GM18870 (cell line): ENCODE data around the gene OR14K1.
"Not testable (repeated sequence)": the region's sequence is repeated elsewhere in the genome, so short reads cannot be mapped to it uniquely, and the experiment has no call there.

Experiments
- ATAC-seq: cut with Tn5 transposase; IDR thresholded peaks from one replicate; pipeline ENCODE4 v1.9.1; 2021; ENCODE audit warnings: moderate library complexity; ENCODE audit not compliant: unreplicated experiment

The OR14K1 gene

DNA sequence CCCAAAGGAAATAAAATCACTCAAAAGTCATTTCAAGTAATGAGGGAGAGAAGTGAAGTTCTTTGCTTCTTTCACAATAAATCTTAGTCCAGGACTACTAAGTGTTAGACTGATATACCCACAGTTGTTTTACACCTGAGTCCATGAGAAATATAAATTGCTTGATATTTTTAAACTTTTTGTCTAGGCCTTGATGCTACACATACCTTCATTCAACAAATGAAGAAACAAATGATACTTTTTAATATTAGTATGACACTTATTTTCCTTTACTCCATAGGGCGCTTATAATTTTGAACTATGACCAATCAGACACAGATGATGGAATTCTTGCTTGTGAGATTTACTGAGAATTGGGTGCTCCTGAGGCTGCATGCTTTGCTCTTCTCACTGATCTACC, at the start of gene OR14K1:
OR14K1 (plus strand) TSS at position 301 of the 400 bp plus-strand sequence; CDS start at position 301, 0 bp downstream.
- no peak for ATAC-seq

GRCh38 chr1:247701338-247701737, 37.1 kb upstream of the OR14K1 start:
- no peak for ATAC-seq

- not testable (repeated sequence) for ATAC-seq
These were observed 27.7 kb upstream of the OR14K1 start for GRCh38 chr1:247710681-247711080.

DNA sequence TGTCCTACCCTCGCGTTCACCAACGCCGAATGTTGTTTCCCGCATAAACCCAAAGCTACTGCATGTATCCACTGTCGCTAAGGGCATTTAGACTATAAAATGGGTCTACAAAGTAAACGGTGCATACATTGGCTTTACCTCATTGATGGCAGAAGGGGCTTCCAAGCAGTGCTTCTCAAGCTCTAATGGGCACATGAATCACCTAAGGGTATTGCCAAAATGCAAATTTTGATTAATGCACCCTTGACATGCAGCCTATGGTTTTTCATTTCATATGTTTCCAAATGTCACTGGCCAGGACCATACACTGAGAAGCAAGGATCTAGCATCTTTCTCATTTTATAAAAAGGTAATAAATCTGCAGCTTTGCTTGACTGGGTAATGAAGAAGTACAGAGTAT, 24.7 kb upstream of the OR14K1 start:
- no peak for ATAC-seq

GRCh38 chr1:247716546-247716945, 21.9 kb upstream of the OR14K1 start, which contains the start of gene OR6F1:
Gene OR6F1, minus strand, starts transcription at chr1:247716646. Its CDS starts 3,891 bp downstream, at chr1:247712755.
- no peak for ATAC-seq

DNA sequence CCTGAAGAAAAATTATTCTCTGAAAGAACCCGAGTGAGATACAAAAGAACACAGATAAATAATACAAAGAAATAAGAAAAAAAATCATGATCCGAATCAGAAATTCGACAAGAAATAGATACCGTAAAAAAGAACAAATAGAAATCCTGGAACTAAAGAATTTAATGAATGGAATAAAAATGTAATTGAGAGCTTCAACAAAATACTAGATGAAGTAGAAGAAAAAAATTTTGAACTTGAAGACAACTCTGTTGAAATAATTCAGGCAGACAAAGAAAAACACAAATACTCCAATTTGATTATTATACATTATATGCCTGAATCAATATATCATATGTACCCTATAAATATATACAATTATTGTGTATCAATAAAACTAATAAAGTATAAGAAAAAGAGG, 17.2 kb upstream of the OR14K1 start:
- no peak for ATAC-seq

DNA sequence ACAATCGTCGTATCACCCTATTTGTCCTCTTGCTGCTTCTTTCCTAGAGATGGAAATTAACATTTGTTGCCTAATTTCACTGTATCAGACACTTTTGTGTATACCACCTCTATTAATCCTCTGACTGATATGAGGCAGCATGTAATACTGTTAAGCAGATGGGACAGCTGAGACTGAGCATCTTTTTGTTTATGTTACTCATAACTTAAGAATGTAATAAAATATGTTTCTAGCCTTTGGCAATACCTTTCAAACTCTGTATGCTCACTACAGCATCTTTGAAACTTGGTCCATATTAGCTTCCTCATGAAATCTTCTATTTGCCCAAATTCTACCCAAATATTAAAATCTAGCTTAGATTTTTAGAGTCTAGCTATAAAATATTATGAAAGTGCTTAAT, 2.3 kb downstream of the OR14K1 start:
- no peak for ATAC-seq

DNA sequence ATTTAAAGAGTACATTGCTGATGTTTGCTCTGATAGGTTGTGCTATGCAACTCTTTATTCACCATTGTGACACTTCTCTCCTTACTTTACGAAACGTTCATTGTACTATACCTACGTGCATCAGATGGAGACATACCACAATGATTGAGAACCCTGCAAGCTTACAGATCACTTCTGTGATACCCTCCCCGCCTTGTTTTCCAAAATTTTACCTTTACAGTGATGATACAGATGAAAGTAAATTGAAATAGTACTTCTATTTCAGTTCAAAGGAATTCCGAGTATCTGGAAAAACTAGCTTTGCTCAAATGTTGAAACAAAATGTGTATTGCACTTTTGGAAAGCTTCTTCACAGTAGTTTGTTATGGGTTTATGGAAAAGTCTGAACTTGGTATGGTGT, 3.3 kb downstream of the OR14K1 start:
- no peak for ATAC-seq

DNA sequence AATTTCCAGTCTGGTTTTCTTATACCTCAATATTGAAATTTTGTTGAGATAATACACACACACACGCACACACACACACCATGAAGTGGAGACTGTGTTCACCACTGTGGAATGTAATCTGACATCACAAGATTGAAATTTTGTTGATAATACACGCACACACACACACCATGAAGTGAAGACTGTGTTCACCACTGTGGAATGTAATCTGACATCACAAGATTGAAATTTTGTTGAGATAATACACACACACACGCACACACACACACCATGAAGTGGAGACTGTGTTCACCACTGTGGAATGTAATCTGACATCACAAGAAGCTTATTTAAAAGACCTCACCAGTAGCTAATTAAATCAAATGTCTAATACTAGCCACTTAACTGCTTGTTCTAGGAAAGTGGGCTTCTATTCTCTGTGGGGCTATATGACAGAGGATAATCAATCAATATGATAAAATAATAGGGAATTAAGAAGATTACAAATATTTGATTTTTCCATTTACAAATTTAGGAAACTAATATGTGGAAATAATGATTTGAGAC, 3.9 kb downstream of the OR14K1 start:
- ATAC-seq, result not testable (repeated sequence)

DNA sequence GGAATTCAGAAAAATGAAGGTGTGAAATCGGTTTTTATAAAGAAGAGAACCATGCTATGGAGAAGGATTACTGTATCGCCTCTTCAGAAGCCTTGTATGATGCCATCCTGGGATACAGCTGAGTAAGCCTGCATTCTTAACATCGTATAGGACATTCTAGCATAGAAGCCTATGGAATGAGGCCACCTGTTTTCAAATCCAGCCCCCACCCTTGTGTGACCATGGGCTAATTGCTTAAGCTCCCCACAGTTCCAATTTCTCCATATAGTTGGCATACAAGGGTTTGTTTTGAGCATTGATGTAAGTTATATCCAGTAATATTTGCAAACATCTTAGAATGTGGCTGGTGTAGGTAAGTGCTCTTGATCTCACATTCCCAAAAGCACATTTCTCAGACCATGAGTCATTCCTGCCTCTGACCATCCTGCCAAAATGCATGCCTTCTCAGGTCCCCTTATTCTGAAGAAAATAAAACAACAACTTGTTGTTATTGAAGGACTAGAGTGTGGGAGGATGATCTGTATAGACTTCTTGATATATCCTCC, 8.0 kb downstream of the OR14K1 start:
- no peak for ATAC-seq

DNA sequence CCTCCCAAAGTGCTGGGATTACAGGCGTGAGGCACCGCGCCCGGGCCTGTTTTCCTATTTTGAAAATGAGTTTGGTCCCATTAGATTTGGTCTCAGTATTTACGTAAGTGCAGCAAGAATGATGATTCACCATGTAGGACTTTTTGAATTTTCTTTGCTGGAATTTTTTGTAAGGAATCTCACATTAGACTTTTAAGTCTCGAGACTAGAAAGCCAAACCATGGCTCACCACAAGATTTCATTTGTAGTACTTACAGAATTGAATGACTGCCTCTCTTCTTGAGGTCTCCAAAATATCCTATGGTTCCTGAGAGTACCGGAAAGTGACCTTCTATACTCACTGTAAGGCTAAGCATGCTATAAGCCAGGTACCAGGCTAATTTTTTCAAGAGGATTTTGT, 9.2 kb downstream of the OR14K1 start:
- ATAC-seq, result no peak

DNA sequence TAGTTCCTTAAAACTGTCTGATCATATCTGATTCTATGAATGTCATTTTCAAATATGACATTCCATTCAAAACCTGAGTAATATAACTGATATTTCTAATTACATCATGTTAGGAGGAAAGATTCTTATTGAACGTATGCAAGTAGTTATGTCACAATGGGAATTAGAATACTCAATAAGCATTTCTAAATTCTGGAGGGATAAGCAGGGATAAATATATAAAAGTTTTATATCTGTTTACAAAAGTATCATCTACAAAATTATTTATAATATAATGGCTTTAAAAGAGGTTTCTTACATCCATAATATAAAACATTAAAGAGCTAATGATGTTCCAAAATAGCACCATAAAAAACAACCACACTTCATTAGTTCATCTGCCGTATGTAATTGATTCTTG, 9.6 kb downstream of the OR14K1 start, which contains the start of gene OR14A2:
OR14A2 (minus strand) TSS at position 101 of the 400 bp plus-strand sequence.
- no peak for ATAC-seq

- no peak for ATAC-seq
These were observed 11.5 kb downstream of the OR14K1 start for GRCh38 chr1:247749870-247750269.

GRCh38 chr1:247754311-247754710, 15.9 kb downstream of the OR14K1 start:
- not testable (repeated sequence) for ATAC-seq

DNA sequence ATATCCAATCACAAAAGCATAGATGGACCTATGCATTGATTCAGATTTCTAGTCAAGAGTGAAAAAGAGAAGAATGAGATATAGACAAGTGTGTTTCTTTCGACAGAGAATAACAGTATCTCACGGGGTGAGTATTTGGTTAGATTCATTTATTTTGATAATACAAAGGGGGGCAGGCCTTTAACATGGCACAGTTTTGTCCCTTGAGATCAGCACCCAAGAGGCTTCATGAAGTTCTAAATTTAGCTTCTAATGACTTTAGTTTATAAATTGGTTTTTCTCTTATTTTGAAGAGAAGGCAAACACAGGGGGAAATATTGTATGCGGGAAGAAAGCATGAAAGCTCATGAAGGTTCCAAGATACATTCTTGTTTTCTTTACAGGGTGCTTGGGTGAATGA, 22.0 kb downstream of the OR14K1 start, which contains the start of gene OR1C1:
OR1C1 (minus strand) TSS at position 101 of the 400 bp plus-strand sequence. CDS start 2,150 bp downstream, outside the sequence.
- ATAC-seq, result no peak

DNA sequence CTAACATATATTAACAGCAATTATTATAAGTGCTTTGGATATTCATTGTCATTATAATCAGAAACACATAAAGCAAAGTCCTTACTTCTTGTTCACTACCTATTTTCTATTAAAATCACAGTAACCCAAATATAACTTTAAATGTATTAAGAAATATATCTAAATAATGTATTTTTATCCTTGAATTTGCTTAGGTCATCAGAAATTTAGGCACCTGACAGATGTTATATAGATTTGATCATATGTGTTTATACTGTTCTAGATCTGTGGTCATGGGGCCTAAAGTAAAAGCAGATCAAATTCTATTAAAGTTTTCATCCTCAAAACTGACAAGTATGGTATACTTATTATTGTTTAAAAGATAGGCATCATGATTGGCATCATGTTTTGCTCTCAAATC, 31.2 kb downstream of the OR14K1 start:
- ATAC-seq, result no peak
